Fibroblast of lung (primary cell): Measurements from ENCODE around the gene DES. TPM values are rescaled to one million over a fixed set of nuclear protein-coding genes. Genes with fewer than 3 reads are reported as not detected.

Source experiments
- DNase-seq, 2 donors: peaks; one replicate each; pipeline versions ENCODE4 v3.0.0 to v3.0.0-alpha.2; 2010; ENCODE audit warnings: low read depth in 2 of 2
- H2AFZ ChIP-seq: 2 replicates; pipeline ENCODE4 v1.5.1; 2012; ENCODE audit warnings: low read length, control low read depth, inconsistent platforms
- H3K27ac ChIP-seq: 2 replicates; pipeline ENCODE4 v1.5.1; 2011; ENCODE audit warnings: low read length, control low read depth; ENCODE audit not compliant: insufficient read depth
- H3K27me3 ChIP-seq: 2 replicates; pipeline ENCODE4 v1.5.1; 2011; ENCODE audit warnings: mild to moderate bottlenecking, low read length; ENCODE audit not compliant: control insufficient read depth, insufficient read depth
- H3K36me3 ChIP-seq: 2 replicates; pipeline ENCODE4 v1.5.1; 2011; ENCODE audit warnings: low read length; ENCODE audit not compliant: control insufficient read depth, insufficient read depth
- H3K4me1 ChIP-seq: 2 replicates; pipeline ENCODE4 v1.5.1; 2011; ENCODE audit warnings: low read length; ENCODE audit not compliant: control insufficient read depth, insufficient read depth; ENCODE audit errors: extremely low read depth
- H3K4me2 ChIP-seq: 2 replicates; pipeline ENCODE4 v1.5.1; 2011; ENCODE audit warnings: low read length, control low read depth; ENCODE audit not compliant: insufficient read depth; ENCODE audit errors: extremely low read depth
- H3K4me3 ChIP-seq, 4 experiments: fragments of 200-600 bp in 1 of 4; sonication (generic) in 1 of 4; replicated peaks in 1 of 4; 2 replicates each; pipeline ENCODE4 v1.5.1; 2011 to 2016; ENCODE audit warnings: low read length in 4 of 4, low read depth in 3 of 4, mild to moderate bottlenecking in 3 of 4, control low read depth in 2 of 4, inconsistent platforms in 1 of 4, mixed read lengths in 1 of 4; ENCODE audit not compliant: insufficient read depth in 1 of 4; ENCODE audit errors: control extremely low read depth in 1 of 4
- H3K79me2 ChIP-seq: 2 replicates; pipeline ENCODE4 v1.5.1; 2012; ENCODE audit warnings: mild to moderate bottlenecking, low read length, inconsistent platforms; ENCODE audit not compliant: control insufficient read depth, insufficient read depth
- H3K9ac ChIP-seq: 2 replicates; pipeline ENCODE4 v1.5.1; 2011; ENCODE audit warnings: mild to moderate bottlenecking, low read length, control low read depth; ENCODE audit not compliant: insufficient read depth
- H3K9me3 ChIP-seq: 2 replicates; pipeline ENCODE4 v1.5.1; 2012; ENCODE audit warnings: low read depth, low read length; ENCODE audit not compliant: control insufficient read depth, insufficient read depth
- H4K20me1 ChIP-seq: 2 replicates; pipeline ENCODE4 v1.5.1; 2011; ENCODE audit warnings: low read length; ENCODE audit not compliant: control insufficient read depth, insufficient read depth; ENCODE audit errors: extremely low read depth
- CTCF ChIP-seq, 2 donors: IDR thresholded peaks in 1 of 2; conservative IDR thresholded peaks in 1 of 2; 1 replicate in 1 of 2; 2 replicates in 1 of 2; pipeline ENCODE4 v1.5.1; 2011 to 2012; ENCODE audit warnings: low read length in 2 of 2, control low read depth in 1 of 2, inconsistent platforms in 1 of 2, low read depth in 1 of 2, mild to moderate bottlenecking in 1 of 2
- EZH2 ChIP-seq: IDR thresholded peaks from 2 replicates; pipeline ENCODE4 v1.5.1; 2012; ENCODE audit warnings: low read length, control low read depth, mild to moderate bottlenecking; ENCODE audit errors: missing control alignments
- polyA plus RNA-seq, 2 donors: library from polyadenylated mRNA; depleted of rRNA in 1 of 2; stranded (reverse) in 1 of 2; unstranded in 1 of 2; fragments of >200 nt; gene quantifications; 2 replicates each; pipeline ENCODE4 v1.2.1, GENCODE V29; 2011 to 2012; ENCODE audit warnings: missing spikeins in 1 of 2
- total RNA-seq: library from RNA; depleted of rRNA; stranded (reverse); fragments of >200 nt; gene quantifications from 2 replicates; pipeline ENCODE4 v1.2.1, GENCODE V29; 2014

Gene DES
- total and polyA plus RNA-seq, 2 donors (not counting 1 experiment from before 2014, with no cell fraction given): 11.0 to 34.7 TPM

GRCh38 chr2:219469186-219469724, 51.1 kb downstream of the DES start:
- Histone ChIP-seq H3K79me2 (no peaks in the 10 kb centered on the region), H3K4me2 (no peak overlapping the region), H2AFZ (no peak overlapping the region), H3K27me3 (no peaks in the 10 kb centered on the region), H3K9me3 (no peaks in the 10 kb centered on the region), H3K4me3 (no peak overlapping the region), H3K36me3 (peaks cover 7% of the 10 kb centered on the region), H3K9ac (no peak overlapping the region), H4K20me1 (no peaks in the 10 kb centered on the region), H3K27ac (no peak overlapping the region), H3K4me1 (peaks cover 7% of the 10 kb centered on the region)
- TF ChIP-seq EZH2 (no peak), CTCF (conservative IDR thresholded peaks at IDR 0.05 in 1 of 2, IDR thresholded peaks at IDR 0.05 in 1 of 2; ENCODE audit: low read depth in 1 of 2, low read length in 2 of 2) (no peak)
- DNase-seq: peak; percentile 40 to 81

DNA sequence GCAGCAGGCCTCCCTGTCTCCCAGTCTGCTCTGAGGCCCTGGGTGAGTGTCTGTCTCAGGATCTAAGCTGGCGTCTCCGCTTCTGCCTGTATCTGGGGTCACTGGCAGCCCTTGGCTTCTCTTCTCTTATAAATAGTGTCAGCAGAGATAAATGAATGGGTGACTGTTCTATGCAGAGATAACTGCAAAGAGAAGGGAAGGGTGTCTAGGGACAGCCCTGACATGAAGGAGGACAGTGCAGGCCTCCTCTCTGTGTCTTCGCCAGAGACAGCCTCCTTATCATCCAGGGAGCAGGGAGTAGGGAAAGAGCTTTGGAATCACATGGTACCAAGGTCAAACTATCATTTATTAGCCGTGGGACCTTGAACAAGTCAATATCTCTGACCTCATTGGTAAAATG, 52.3 kb downstream of the DES start:
- H2AFZ ChIP-seq: no peak overlapping the region
- no peak overlapping the region for H3K4me2 ChIP-seq
- no peaks in the 10 kb centered on the region for H3K9me3 ChIP-seq
- no peaks in the 10 kb centered on the region for H4K20me1 ChIP-seq
- H3K9ac ChIP-seq: no peak overlapping the region
- no peaks in the 10 kb centered on the region for H3K27me3 ChIP-seq
- peaks cover 7% of the 10 kb centered on the region for H3K36me3 ChIP-seq
- peaks cover 7% of the 10 kb centered on the region for H3K4me1 ChIP-seq
- H3K79me2 ChIP-seq: no peaks in the 10 kb centered on the region
- no peak overlapping the region for H3K4me3 ChIP-seq
- no peak for DNase-seq
- TF ChIP-seq CTCF (conservative IDR thresholded peaks at IDR 0.05 in 1 of 2, IDR thresholded peaks at IDR 0.05 in 1 of 2; ENCODE audit: low read depth in 1 of 2, low read length in 2 of 2): no peak
- no peak for TF ChIP-seq EZH2
- no peak overlapping the region for H3K27ac ChIP-seq

GRCh38 chr2:219471476-219472371, 53.5 kb downstream of the DES start:
- Histone ChIP-seq H2AFZ (no peak overlapping the region), H3K4me3 (no peak overlapping the region), H3K79me2 (no peaks in the 10 kb centered on the region), H3K9ac (no peak overlapping the region), H4K20me1 (no peaks in the 10 kb centered on the region), H3K9me3 (no peaks in the 10 kb centered on the region), H3K36me3 (peaks cover 5% of the 10 kb centered on the region), H3K4me1 (peaks cover 7% of the 10 kb centered on the region), H3K4me2 (no peak overlapping the region), H3K27me3 (no peaks in the 10 kb centered on the region), H3K27ac (no peak overlapping the region)
- no peak for TF ChIP-seq EZH2
- no peak for TF ChIP-seq CTCF (conservative IDR thresholded peaks at IDR 0.05 in 1 of 2, IDR thresholded peaks at IDR 0.05 in 1 of 2; ENCODE audit: low read depth in 1 of 2, low read length in 2 of 2)
- no peak for DNase-seq
